Ishikawa (cell line): ENCODE results near the gene SCN2B.

Experiments used
- CEBPB ChIP-seq: IDR thresholded peaks from 2 replicates; pipeline ENCODE4 v1.6.1; 2012
- CREB1 ChIP-seq: IDR thresholded peaks from 2 replicates; pipeline ENCODE4 v1.6.1; 2012; ENCODE audit warnings: low read depth
- EGR1 ChIP-seq: IDR thresholded peaks from 2 replicates; pipeline ENCODE4 v1.6.1; 2012
- EP300 ChIP-seq: IDR thresholded peaks from 2 replicates; pipeline ENCODE4 v1.6.1; 2012; ENCODE audit warnings: borderline replicate concordance
- FOXM1 ChIP-seq: IDR thresholded peaks from 2 replicates; pipeline ENCODE4 v1.6.1; 2012; ENCODE audit warnings: low read depth, borderline replicate concordance
- NFIC ChIP-seq: IDR thresholded peaks from 2 replicates; pipeline ENCODE4 v1.6.1; 2012
- RAD21 ChIP-seq: IDR thresholded peaks from 2 replicates; pipeline ENCODE4 v1.6.1; 2012; ENCODE audit warnings: low read depth
- TAF1 ChIP-seq: IDR thresholded peaks from 2 replicates; pipeline ENCODE4 v1.6.1; 2012; ENCODE audit warnings: low read depth, mild to moderate bottlenecking
- TCF12 ChIP-seq: IDR thresholded peaks from 2 replicates; pipeline ENCODE4 v1.6.1; 2012; ENCODE audit warnings: low read depth
- TEAD4 ChIP-seq: IDR thresholded peaks from 2 replicates; pipeline ENCODE4 v1.6.1; 2012
- USF1 ChIP-seq: IDR thresholded peaks from 2 replicates; pipeline ENCODE4 v1.6.1; 2012
- YY1 ChIP-seq: IDR thresholded peaks from 2 replicates; pipeline ENCODE4 v1.6.1; 2012; ENCODE audit warnings: low read depth
- ZBTB7A ChIP-seq: IDR thresholded peaks from 2 replicates; pipeline ENCODE4 v1.6.1; 2012; ENCODE audit warnings: low read depth
- TF ChIP-seq, protein P1 (sequence below): IDR thresholded peaks from 2 replicates; pipeline ENCODE4 v1.6.1; 2012; ENCODE audit warnings: low read depth, mild to moderate bottlenecking
- TF ChIP-seq, protein P2 (sequence below): IDR thresholded peaks from 2 replicates; pipeline ENCODE4 v1.6.1; 2012

Gene SCN2B

DNA sequence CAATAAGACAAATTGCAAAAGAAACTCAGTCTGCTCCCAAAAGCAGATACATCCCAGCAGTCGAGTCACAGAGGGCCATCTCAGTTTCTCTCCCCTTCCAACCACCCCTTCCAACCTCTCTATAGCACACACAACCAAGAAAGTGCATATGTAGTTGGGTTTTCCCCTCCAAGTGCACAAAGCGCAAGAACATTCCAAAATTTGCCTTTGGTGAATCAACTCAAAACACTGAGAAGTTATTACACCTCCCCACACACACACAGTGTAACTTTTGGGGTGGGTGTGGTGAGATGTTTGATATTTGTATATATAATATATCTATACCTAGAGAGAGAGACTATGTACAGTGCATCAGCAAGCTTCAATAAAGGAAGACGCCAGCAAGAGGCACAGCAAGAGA, 13.6 kb downstream of the SCN2B start:
- TF ChIP-seq NFIC: no peak
- no peak for TF ChIP-seq TAF1
- no peak for TF ChIP-seq YY1
- TF ChIP-seq TEAD4: no peak
- TF ChIP-seq TCF12: no peak
- TF ChIP-seq, protein P1, sequence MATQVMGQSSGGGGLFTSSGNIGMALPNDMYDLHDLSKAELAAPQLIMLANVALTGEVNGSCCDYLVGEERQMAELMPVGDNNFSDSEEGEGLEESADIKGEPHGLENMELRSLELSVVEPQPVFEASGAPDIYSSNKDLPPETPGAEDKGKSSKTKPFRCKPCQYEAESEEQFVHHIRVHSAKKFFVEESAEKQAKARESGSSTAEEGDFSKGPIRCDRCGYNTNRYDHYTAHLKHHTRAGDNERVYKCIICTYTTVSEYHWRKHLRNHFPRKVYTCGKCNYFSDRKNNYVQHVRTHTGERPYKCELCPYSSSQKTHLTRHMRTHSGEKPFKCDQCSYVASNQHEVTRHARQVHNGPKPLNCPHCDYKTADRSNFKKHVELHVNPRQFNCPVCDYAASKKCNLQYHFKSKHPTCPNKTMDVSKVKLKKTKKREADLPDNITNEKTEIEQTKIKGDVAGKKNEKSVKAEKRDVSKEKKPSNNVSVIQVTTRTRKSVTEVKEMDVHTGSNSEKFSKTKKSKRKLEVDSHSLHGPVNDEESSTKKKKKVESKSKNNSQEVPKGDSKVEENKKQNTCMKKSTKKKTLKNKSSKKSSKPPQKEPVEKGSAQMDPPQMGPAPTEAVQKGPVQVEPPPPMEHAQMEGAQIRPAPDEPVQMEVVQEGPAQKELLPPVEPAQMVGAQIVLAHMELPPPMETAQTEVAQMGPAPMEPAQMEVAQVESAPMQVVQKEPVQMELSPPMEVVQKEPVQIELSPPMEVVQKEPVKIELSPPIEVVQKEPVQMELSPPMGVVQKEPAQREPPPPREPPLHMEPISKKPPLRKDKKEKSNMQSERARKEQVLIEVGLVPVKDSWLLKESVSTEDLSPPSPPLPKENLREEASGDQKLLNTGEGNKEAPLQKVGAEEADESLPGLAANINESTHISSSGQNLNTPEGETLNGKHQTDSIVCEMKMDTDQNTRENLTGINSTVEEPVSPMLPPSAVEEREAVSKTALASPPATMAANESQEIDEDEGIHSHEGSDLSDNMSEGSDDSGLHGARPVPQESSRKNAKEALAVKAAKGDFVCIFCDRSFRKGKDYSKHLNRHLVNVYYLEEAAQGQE: no peak
- TF ChIP-seq CEBPB: no peak
- TF ChIP-seq RAD21: no peak
- no peak for TF ChIP-seq ZBTB7A
- TF ChIP-seq CREB1: no peak
- TF ChIP-seq EP300: no peak
- TF ChIP-seq FOXM1: no peak
- no peak for TF ChIP-seq EGR1
- TF ChIP-seq USF1: no peak

GRCh38 chr11:118161786-118162185, 14.7 kb downstream of the SCN2B start:
- TF ChIP-seq, protein P1: no peak
- TF ChIP-seq, protein P2, sequence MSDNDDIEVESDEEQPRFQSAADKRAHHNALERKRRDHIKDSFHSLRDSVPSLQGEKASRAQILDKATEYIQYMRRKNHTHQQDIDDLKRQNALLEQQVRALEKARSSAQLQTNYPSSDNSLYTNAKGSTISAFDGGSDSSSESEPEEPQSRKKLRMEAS: no peak
- TF ChIP-seq TAF1: no peak
- no peak for TF ChIP-seq EGR1
- no peak for TF ChIP-seq ZBTB7A
- no peak for TF ChIP-seq RAD21
- TF ChIP-seq CREB1: no peak

DNA sequence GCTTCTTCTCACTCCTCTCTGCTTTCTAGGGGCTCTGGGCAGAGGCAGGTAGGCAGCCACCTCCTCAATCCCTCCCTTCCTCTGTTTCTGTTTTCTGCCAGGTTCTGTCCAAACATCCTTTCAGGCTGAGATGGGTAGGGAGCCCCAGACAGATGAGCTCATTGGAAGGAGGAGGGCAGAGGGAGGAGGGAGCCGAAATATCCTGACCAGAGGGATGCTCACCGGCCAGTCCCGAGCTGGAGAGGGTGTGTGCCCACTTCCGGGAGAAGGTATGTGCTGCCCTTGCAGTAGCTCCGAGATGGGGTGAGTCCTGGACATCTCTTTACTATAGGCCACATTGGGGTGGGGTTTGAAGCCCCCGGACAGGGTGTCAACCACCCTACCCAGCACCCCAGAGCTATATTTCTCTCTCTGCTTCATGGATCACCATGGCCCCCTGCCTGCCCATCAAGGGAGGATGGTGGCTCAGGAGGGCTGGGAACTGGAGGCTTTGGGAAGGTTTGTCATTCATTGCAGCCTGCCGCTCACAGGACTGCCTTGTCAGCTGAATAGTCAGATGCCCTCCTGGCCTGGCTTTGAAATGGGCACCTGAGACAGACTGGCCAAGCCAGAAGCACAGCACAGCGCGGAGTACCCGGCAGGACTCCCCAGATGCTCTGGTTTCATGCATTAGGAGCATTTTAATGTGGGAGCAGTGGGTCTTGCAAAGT, 19.1 kb downstream of the SCN2B start:
- TF ChIP-seq EP300 (no peak), TCF12 (no peak), EGR1 (no peak), TEAD4 (no peak), CREB1 (no peak), ZBTB7A (no peak), USF1 (no peak), CEBPB (no peak), YY1 (no peak), TAF1 (no peak), FOXM1 (no peak), NFIC (no peak)
- TF ChIP-seq, protein P2: no peak

GRCh38 chr11:118156531-118157185, 19.8 kb downstream of the SCN2B start:
- no peak for TF ChIP-seq FOXM1
- TF ChIP-seq EGR1: no peak
- TF ChIP-seq NFIC: no peak
- TF ChIP-seq ZBTB7A: peak; percentile 60

DNA sequence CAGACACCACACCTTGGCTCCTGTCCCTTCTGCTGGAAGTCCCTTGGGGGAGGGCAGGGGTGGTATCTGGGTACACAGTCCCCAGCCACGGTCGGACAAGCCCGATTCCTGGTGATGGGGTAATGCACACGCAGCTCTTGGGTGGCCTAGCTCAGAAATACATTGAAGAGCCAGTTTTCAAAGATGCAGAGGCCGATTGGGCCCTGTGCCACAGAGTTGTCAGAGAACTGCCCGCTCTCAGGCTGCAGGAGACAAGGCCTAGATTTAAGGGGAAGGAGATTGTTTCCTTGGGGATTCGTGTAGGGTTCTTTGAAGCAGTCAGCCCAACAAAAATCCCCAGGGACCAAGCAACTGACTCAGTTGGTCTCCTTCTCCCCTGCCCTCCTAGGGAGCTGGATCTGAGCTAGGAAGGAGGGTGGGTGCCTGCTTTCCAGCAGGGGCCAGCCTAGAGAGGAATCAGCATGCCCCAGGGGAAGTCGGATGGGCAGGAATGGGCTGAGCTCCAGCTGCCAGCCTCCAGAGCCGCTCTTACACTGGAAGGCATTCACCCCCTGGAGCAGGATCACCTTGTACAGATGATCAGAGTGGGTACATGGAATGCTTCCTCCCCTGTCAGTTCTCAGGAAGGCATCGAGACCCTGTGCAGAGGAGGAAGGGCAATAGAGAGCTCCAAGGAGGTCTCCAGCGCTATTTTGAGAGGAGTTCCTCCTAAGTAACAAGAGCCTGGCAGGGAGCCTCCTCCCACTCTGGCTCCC, 20.5 kb downstream of the SCN2B start:
- TF ChIP-seq, protein P1: no peak
- TF ChIP-seq TCF12 (no peak), TEAD4 (no peak), TAF1 (no peak), NFIC (no peak), FOXM1 (no peak), RAD21 (no peak), YY1 (no peak), EP300 (no peak)
- TF ChIP-seq, protein P2: no peak
